Lower leg skin (tissue), 4 donors: ENCODE data around the gene RHOU. TPM values are rescaled to one million over a fixed set of nuclear protein-coding genes. Genes with fewer than 3 reads are reported as not detected.

Experiments
- DNase-seq, 2 donors: peaks; one replicate each; pipeline ENCODE4 v3.0.0-alpha.2; 2019; ENCODE audit warnings: low spot score in 2 of 2
- H3K4me3 ChIP-seq: fragments of 200-600 bp; sonication (generic); 2 replicates; pipeline ENCODE4 v1.5.1; 2017; ENCODE audit warnings: mild to moderate bottlenecking, low read depth; ENCODE audit not compliant: poor library complexity, severe bottlenecking
- POLR2A ChIP-seq, 2 donors: fragments of 450-650 bp; IDR thresholded peaks; one replicate each; pipeline ENCODE4 v1.6.1; 2016 to 2017; ENCODE audit warnings: antibody characterized with exemption in 2 of 2, mild to moderate bottlenecking in 1 of 2, moderate library complexity in 1 of 2
- WGBS, 2 donors: methylation state at CpG; one replicate each; pipeline ENCODE4 v1.1.5; 2018; 5-methylcytosine and 5-hydroxymethylcytosine counted together
- intact Hi-C: fragments of 100-400 bp; cut with DNase I; formaldehyde crosslinking; loops from one replicate; pipeline ENCODE4 v1.15.0; 2023; ENCODE audit warnings: low total_unique reads
- total RNA-seq, 4 donors: library from RNA; depleted of rRNA; stranded (reverse); fragments of >200 nt; gene quantifications; one replicate each; pipeline ENCODE4 v1.1.0, GENCODE V29; 2016
- TF ChIP-seq, protein P1 (sequence below), 3 donors: fragments of 450-650 bp; IDR thresholded peaks; one replicate each; pipeline ENCODE4 v1.5.1; 2016; ENCODE audit warnings: antibody characterized with exemption in 3 of 3, mild to moderate bottlenecking in 3 of 3, moderate library complexity in 2 of 3

RHOU gene
- total RNA-seq, 4 donors from 2014 or later: 3.5 to 13.9 (median 4.6) TPM

DNA sequence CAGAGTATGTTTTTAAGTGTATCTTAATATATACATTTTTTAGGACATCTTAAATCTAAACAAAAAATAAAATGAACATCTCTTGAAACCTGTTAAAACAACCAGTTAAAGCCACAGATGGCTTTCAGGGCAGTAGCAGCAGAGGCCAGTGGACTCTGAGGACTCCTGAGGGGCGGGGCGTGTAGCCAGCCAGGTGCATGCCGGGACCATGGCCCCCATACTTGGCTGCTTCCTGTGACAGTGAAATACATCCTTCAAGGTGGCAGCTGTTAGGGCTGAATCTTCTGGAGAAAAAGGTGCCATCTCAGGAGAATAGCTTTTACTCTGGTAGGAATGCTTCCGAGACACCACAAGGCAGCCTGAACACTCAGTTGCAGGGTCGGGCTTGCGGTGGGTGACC is 9.6 kb downstream of the RHOU start:
- DNase-seq: no peak
- 90 to 92% methylated on average over 6 of the region's 6 CpGs for WGBS, 2 donors
- no peak overlapping the region for H3K4me3 ChIP-seq
- intact Hi-C loops: no loop called here
- TF ChIP-seq, protein P1, sequence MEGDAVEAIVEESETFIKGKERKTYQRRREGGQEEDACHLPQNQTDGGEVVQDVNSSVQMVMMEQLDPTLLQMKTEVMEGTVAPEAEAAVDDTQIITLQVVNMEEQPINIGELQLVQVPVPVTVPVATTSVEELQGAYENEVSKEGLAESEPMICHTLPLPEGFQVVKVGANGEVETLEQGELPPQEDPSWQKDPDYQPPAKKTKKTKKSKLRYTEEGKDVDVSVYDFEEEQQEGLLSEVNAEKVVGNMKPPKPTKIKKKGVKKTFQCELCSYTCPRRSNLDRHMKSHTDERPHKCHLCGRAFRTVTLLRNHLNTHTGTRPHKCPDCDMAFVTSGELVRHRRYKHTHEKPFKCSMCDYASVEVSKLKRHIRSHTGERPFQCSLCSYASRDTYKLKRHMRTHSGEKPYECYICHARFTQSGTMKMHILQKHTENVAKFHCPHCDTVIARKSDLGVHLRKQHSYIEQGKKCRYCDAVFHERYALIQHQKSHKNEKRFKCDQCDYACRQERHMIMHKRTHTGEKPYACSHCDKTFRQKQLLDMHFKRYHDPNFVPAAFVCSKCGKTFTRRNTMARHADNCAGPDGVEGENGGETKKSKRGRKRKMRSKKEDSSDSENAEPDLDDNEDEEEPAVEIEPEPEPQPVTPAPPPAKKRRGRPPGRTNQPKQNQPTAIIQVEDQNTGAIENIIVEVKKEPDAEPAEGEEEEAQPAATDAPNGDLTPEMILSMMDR (IDR thresholded peaks at IDR 0.05): no peak
- no peak for TF ChIP-seq POLR2A (IDR thresholded peaks at IDR 0.05)

DNA sequence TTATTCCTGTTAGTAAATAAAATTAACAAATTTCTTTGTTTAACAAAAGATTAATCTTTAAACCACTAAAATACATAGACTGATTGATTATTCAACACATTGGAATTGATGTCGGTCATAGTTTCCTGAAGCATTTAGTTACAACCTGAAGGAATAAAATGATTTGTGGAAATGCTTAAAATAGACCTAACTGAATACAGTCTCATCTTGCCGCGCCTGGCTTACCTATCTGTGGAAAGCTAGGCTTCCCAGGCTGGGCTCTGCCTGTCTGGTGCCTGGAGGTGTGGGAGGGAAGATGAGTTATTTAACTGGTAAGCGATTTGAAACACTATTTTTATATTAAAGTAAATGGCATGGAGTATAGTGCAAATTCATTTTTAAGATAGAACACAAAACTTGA is 10.2 kb downstream of the RHOU start:
- WGBS, 2 donors: 72 to 77% methylated on average over 4 of the region's 4 CpGs
- no peak overlapping the region for H3K4me3 ChIP-seq
- intact Hi-C loops: no loop called here
- no peak for DNase-seq
- no peak for TF ChIP-seq POLR2A (IDR thresholded peaks at IDR 0.05)

DNA sequence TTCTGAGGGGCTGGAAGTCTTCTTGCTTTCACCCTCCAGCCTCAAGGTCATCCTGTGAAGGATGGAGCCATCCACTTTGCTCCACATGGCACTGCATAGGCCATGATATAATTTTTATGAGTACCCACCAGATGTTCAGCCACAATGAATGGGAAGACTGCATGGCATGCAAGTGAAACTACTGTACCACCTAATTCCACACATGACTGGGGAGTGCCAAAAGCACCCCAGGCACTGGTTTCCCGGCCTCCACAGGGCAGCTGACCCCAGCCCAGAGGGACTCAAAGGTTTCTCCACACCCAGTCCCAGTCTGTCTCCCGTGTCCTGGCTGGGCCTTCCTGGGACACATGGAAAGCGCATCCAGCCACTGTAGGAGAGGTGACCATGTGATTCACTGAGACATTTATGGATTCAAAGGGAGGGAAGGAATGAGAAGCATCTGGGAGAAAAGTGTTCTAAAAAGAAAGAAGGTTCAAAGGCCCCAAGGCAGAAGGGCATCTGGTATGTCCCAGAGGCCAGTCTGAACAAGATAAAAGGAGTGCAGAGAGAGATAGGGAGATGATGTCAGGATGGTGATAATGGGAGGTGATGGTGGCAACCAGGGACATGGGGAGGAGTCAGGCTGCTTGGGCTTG is 12.1 kb downstream of the RHOU start:
- no peak for DNase-seq
- intact Hi-C loops: no loop called here
- H3K4me3 ChIP-seq: no peak overlapping the region
- TF ChIP-seq POLR2A (IDR thresholded peaks at IDR 0.05): no peak
- TF ChIP-seq, protein P1 (IDR thresholded peaks at IDR 0.05): no peak
- 85 to 87% methylated on average over 3 of the region's 3 CpGs for WGBS, 2 donors

DNA sequence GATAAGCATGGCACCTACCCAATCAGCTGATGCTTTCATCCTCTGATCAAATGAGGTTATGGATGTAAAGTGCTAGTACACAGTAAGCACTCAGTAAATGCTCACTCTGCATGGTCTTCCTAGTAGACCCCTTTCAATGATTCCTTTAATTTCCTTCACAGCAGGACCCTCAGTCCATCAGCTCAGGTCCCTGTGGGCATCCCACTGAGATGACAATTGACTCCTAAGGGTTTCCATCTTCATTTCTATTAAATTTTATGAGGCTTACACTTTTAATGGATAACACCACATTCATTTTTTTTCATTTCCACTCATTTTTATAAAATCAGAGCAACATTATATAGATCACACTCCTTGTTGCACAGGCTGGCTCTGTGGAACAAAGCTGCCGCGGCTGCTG is 12.8 kb downstream of the RHOU start:
- DNase-seq: no peak
- intact Hi-C loops: no loop called here
- no peak for TF ChIP-seq POLR2A (IDR thresholded peaks at IDR 0.05)
- TF ChIP-seq, protein P1 (IDR thresholded peaks at IDR 0.05): no peak
- WGBS, 2 donors: 91 to 92% methylated on average over 2 of the region's 2 CpGs
- H3K4me3 ChIP-seq: no peak overlapping the region

DNA sequence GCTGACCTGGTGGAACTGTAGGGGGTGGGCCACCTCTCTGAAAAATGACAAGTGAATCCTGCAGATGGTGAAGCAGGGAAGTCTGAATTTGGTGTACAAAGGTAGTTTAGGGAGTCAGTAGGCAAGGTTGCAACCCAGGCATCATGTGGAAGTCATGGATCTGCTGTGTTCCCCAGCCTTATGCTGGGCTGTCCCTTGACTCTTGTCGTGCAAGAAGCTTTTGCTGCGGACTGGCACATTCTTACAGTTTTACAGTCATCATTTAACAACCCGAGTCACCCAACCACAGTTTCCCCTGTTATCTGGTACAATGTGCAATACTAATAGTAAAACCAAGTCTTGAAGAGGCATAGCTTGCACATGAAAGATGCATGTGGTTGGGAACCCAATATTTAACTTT is 13.2 kb downstream of the RHOU start:
- TF ChIP-seq, protein P1 (IDR thresholded peaks at IDR 0.05): no peak
- TF ChIP-seq POLR2A (IDR thresholded peaks at IDR 0.05): no peak
- H3K4me3 ChIP-seq: no peak overlapping the region
- no peak for DNase-seq
- WGBS, 2 donors: 54 to 77% methylated on average over 3 of the region's 3 CpGs
- intact Hi-C loops: no loop called here

DNA sequence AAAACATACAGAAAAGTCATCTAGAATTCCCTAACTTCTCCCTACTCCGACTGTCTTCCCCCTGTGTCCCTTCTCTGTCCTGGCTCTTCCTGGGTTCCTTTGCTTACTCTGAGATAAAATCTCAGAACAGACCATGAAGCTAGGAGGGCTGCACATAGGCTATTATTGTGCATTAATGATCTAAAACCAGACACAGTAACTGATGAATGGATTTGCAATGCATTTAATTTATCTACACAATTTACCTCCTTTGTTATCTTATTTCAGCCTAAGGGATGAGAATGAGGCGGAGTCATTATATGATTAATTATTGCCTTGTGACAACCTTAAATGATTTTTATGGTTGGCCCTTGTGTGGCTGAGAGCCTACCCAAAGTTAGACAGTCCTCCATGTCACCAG is 14.5 kb downstream of the RHOU start:
- DNase-seq: no peak
- TF ChIP-seq, protein P1 (IDR thresholded peaks at IDR 0.05): no peak
- TF ChIP-seq POLR2A (IDR thresholded peaks at IDR 0.05): no peak
- WGBS, 2 donors: 91 to 95% methylated on average over 2 of the region's 2 CpGs
- H3K4me3 ChIP-seq: no peak overlapping the region
- intact Hi-C loops: no loop called here
